HG03520 (cell line): ENCODE results near the gene NSFL1C.

Experiments used
- ATAC-seq: cut with Tn5 transposase; IDR thresholded peaks from one replicate; pipeline ENCODE4 v1.9.1; 2021; ENCODE audit warnings: mild to moderate bottlenecking, moderate library complexity; ENCODE audit not compliant: unreplicated experiment

Gene NSFL1C

DNA sequence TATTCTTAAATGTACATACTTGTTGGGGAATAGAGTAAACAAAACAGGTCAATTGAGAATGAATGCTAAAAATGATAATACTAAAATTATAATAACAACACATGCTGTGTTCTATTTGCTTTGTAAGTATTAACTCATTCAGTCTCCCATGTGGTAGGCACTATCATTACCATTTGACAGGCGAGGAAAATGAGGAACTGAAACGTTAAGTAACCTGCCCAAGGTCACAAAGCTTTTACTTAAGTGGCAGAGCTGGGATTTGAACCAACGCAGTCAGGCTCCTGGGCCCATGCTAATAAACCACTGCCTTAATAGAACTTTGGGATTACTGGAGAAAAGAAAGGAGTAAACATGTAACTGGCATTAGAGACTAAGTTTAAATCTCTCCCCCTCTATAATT lies 3.8 kb downstream of the NSFL1C start:
- no peak for ATAC-seq

DNA sequence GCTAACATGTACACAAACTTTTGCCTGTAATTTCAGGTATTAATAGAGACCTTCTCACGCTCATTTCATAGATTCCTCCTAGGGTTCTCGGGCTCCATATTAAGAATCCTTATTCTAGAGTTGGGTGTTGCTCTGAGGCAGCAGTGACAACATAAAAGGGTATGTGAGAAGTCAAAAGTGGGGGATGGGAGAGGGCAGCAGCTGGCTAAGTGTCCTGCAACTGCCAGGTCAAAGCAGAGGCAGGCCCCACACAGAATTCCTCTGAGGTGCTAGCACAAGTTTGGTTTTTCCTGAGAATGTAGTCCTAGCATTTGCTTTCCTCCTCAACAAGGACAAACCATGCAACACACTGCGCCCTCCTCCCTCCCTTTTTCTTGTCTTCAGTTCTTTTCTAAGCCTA lies 4.6 kb downstream of the NSFL1C start:
- ATAC-seq: no peak

DNA sequence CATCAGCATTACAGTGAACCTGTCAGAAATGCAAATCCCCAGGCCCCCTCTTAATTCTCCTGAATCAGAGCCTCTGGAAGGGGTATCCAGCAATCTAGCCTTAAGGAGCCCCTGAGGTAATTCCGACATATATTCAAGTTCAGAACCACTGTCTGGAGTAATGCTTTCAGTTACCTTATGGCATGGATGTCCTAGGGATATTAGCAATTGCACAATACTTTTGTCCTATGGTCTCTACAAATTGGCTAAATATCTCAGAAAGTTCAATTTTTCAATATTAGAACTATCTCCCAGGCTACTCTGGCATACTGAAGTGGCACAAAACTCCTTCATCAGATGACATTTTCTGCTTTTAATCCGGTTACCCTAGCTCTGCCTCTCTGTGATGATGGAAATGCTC lies 6.4 kb downstream of the NSFL1C start:
- no peak for ATAC-seq

DNA sequence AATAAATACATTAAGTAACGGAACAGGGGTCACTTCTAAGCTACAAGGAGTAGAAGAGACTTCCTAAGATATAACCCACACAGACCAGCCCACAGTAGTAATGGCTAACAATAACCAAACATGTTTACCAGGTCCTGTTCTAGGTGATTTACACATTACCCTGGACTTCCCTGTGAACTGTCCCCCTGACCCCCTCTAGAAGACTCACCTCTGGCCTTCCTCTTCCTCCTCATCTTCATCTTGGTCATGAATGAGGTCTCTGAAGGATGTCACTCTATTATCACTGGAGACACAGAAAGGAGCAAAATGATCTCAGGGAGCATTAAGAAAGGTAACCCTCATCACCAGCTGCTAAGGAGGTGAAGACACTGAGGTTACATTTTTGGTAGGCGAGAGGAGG lies 8.7 kb downstream of the NSFL1C start:
- ATAC-seq: no peak

DNA sequence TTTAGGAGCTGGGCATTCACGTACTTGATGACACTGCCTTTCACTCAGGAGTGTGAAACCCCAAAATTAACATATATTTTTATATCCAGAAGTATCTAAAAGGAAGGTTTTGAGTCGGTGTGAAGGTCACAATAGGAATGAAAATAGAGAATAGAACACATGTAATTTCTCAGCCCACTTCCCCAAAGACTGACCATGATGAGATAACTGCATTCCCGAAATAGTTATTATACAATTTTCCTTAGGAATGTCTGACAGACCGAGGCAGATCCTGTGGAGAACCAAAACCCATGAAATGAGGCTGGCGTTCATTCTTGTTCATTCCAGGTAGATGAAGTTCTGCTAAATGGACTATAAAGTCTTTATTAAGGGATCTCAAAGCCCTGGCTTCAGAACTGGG lies 10.3 kb downstream of the NSFL1C start:
- no peak for ATAC-seq

DNA sequence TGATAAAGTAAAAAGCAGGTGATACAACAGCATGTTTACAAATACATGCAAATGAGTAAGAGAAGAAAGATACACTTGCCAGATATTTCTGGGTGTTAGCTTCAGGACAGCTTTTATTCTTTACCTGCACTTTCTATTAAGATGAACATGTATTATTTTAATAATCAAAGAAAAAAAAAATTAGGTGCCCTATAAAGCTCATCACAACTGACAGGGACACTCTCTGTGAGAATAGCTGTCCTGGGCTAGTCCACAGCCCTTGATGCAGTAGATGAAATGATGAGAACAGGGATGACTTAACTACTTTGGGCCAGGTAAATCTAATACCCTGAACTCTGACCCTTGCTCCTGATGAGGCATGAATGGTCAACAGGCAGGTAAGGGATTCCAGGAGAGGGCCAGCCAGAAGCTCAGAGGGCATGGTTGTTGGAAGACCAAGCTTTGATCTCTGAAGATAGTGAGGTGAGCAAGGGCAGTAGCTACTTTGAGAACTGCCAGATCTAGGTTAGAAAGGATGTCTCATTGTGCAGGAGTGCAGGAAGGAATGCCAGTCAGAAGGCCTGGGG lies 15.6 kb downstream of the NSFL1C start:
- no peak for ATAC-seq

DNA sequence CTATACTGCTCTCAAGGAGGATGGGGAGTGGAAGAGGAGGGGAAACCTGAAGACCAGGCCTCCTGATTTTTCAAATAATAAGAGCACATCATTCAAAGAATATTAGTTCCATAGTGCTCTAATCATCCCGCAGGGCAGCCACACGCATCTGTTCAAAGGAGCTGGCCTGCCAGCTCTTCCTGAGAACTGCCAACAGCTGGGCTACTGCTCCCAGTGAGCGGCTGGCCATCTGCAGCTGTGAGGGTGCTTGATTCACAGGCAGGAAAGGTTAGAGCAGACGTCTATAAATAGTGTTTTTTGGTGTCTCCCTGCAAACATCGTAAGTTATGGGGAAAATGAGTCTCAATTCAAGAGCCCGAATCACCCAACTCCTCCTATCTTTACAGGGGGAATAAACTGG lies 17.3 kb downstream of the NSFL1C start:
- no peak for ATAC-seq

DNA sequence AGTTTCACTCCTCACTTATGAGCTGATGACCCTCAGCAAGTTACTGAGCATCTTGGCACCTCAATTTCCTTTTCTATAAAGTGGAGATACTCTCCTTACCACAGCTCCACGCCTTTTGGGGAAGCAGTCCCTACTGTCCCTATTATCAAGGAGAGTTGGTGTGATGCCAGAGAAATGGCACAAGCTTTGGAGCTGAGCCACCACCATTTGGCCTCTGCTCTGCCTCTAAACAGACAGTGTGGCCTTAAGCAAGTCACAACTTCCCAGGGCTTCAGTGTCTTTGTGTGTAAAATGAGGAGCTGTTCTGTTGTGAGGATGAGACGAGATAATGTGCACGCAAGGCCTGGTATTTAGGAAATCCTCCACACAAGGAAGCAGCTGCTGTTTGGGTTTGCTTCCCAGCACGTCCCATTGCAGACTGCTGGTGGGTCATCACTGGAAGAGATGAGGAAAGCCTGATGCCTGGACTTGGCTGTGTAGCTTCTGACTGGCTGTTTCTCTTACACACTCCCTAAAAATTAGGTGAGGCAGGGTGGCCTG lies 18.5 kb downstream of the NSFL1C start:
- ATAC-seq: no peak

DNA sequence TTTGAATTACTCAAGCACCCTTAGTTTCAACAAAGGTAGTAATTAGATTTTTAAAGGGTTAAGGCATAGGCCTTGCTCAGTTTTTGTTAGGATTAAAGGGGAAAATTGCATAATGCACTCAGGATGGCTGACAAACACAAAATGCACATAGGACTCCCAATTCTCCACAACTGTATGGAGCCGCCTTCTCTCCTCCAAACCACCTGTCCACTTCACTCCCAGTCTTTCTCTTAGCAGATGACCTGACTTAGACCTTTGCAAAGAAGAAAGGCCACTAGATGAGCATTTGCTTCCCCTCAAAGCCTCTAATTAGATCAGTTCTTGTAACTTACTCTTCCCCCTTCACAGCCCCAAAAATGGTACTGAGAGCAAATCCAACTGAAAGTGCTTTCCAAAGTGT lies 20.1 kb downstream of the NSFL1C start:
- ATAC-seq: no peak

DNA sequence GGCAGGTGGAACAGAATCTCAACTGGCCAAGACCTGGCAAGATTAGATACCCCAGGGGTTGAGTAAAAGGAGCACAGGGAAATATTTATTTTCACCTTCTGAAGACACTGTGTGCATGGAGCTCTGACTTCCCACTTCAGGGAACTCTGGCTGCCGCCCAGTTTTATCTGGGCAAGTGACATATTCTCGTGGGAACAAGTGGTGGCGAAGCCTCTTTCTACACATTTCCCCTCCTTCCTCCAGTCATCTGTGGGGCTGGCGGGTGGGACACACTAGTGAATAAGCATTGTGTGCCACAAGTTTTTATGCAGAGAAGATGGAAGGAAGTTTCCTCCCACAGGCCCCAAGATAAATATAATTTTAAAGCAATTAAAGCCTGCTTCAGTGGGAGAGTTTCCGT lies 23.6 kb downstream of the NSFL1C start:
- no peak for ATAC-seq

DNA sequence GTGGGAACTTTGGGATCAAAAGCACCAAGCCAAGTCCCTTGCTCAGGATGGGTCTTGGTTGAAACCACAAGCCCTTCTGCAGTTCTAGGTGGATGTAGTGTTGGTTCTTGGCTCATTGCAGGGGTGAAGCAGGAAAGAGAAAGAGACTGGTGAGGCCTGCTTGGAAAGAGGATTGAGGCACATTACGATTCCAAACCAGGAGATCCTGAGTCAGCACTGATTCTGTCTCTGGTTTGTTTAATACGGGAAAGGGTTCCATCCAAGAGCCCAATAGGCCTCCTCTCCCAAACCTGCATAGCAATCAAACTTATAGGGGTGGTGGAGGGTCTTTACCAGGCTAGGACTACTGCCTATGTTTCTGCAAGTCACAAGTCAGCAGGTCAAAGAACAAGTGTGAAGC lies 24.3 kb downstream of the NSFL1C start:
- ATAC-seq: no peak

DNA sequence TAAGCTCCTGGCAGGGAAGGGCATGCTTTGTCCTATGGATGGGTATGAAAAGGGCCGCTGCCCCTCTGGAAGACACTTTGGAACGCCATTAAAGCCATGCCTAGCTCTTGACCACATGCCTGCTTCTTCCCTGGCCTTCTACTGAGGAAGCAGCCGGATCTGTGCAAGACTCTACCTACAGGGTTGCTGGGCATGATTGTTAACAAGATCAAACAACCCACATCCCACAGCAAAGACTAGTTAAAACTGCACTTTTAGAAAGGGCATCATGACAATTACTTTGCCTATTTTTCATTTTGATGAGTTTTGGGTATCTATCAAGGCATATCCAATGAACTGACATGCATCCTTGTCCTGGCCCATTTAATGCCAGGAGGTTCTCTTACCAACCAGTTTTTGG lies 25.5 kb downstream of the NSFL1C start:
- no peak for ATAC-seq

DNA sequence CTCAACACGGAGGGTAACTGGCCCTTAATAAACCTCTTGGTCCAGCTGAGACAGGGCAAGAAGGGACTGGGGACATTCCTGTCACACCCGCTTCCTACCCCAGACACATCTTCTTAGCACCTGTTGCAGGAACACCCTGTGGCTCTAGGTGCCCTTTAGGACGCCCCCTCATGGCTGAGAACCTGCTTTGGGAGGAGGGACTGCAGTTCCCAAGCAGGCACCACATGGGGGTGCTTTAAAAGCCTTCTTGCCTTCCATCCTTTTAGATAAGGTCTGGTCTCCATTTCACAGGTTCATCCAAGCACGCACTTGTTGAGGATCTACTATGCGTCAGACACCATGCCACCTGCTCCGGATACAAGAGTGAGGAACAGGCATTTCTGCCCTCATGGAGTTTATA lies 26.6 kb downstream of the NSFL1C start:
- no peak for ATAC-seq

DNA sequence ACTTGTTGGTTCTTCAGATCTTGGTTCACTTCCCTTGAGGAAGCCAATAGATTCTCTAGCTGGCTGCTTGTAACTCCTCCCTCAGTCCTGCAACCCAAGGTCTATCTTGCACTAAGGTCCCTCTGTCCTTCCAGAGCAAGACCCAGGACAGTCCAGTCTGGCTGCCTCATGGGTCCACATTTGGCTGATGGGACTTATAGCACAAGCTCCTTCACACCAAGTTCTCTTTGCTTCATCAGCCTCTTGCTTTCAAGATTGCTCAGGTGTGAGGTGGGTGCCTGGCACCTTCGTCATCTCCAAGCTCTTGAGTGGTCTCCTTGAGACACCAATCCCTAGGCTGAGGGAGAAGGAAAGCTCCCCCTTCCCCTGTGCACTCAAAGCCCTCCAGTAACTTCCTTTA lies 28.3 kb downstream of the NSFL1C start:
- ATAC-seq: no peak

DNA sequence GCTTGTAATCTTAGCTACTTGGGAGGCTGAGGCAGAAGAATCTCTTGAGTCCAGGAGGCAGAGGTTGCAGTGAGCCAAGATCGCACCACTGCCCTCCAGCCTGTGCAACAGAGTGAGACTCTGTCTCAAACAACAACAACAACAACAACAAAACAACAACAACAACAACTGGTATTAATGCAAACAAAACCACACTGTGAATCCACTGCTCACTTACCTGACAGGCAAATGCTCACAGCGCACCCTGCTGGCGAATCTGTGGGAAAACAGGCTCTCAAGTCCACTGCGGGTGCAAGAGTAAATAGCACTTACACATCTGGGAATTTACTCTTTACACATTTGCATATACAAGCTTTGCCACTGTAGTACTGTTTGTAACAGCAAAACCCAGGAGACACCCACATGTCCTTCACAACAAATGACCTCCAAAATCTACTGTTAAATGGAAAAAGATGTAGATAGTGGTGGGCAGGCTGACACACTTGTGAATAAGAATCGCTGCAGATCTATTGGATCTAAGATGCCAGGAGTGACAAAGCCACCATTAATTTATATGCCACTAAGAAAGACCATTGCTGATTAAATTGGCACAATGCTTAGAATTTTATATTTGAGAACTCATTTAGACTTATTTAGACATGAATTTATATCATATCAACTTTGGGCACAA lies 29.3 kb downstream of the NSFL1C start:
- ATAC-seq: no peak

DNA sequence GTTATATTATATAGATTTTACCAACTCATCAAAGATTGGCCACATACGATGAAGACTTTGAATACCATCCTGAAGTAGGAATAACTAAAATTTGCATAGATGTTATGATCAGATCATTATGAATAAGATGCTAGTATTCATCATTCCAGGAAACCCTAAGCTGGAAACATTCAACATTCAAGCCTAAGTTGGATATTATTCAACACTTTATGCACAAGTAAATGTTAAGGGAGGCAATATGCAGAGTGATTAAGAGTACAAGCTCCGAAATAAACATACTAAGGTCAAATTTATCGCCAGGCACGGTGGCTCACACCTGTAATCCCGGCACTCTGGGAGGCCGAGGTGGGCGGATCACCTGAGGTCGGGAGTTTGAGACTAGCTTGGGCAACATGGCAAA lies 30.4 kb downstream of the NSFL1C start:
- no peak for ATAC-seq

DNA sequence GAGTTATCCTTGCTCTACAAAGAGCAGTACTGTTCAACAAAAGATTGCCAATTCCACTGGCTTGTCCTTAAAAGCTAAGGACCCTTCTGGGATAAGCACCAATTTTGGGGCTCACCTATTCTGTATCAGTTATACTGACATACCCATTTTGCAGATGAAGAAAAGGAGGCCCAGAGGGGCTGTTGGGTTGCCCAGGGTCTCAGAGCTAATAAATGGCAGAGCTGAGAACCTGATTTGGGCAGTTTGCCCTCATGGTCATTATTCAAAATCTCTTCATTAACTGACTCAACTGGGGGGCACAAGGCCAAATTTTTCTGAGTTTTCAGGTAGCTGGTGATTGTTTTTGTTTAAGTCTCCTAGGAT lies 31.3 kb downstream of the NSFL1C start:
- no peak for ATAC-seq

DNA sequence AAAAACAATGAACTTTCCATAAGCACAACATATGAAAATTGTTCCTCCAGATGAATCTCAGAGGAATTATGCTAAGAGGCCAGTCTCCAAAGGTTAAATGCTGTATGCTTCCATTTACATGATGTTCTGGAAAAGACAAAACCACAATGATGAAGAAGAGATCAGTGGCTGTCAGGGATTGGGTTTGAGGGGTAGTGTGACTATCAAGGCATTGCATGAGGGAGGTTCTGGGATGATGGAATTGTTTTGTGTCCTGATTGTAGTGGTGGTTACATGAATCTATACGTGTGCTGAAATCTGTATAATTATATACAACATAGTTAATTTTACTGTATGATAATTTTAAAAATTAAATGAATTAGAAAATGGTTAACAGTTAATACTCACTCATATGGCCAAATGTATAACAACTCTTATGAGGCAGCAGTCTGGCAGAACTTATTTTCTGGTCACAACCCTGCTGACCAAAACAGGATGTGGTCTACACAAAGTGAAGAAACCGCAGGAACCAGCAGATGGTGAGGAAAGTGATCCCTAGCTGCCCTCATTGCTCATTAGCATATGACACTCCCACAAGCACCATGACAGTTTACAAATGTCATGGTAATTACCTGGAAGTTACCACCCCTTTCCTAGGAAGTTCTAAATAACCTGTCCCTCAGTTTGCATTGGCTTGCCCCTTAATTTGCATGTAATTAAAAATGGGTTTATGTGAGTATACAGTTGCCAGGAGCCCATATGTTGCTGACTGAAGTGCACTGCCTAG lies 31.9 kb downstream of the NSFL1C start:
- peak; percentile 86 for ATAC-seq

DNA sequence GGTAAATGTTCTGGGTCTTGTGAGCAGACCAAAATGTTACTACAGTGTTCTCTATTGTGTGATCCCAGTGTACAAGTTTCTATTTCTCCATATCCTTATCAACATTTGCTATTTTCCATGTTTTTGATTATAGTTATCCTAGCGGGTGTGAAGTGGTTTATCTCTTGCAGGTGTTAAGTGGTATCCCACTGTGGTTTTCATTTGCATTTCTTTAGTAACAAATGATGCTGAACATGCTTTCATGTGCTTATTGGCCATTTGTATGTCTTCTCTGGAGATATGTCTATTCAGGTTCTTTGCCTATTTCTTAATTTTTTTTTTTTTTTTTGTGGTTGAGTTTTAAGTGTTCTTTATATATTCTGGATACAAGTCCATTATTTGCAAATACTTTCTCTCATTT lies 35.5 kb downstream of the NSFL1C start:
- no peak for ATAC-seq

DNA sequence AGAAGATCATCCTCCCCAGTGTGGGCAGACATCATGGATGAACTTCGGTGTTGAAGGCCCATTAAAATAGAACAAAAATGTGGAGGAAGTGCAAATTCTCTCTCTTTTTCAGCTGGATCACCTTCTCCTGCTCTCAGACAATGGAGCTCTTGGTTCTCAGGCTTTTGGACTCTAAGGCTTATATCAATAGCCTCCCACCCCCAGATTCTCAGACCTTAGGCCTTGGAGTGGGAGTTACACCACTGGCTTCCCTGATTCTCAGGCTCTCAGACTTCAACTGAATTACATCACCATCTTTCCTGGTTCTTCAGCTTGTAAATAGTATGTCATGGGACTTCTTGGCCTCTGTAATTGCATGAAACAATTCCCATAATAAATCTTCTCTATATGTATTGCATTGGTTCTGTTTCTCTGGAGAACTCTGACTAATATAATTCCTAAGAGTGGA lies 36.6 kb downstream of the NSFL1C start:
- ATAC-seq: no peak

DNA sequence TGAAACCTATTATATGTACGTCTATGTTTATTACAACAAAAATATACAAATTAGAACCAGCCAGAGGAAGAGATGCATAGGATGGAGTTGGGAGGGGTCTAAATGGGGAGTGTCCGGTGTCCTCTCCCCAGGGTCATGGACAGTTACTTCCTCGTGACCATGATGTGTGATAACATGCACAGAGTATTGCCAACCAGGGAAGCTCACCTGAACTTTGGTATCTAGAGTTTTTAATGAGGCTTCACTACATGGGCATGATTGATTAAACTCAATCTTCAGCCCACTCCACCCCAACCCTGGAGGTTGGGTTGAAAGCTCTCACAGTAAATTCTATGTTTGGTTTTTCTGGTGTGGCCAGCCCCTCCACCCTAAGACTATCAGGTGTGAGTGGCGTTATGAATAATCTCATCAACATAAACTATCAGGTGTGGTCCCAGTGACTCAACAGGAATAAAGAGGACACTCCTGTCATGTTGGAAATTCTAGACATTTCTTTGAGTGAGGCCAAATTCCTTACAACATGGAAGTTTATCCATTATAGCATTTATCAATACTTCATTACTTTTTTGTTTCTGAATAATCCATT lies 37.4 kb downstream of the NSFL1C start:
- no peak for ATAC-seq
